Measurements from ENCODE around the gene NDUFC1. TPM values are rescaled to one million over a fixed set of nuclear protein-coding genes. Genes with fewer than 3 reads are reported as not detected.

Gene NDUFC1
- total RNA-seq, 1 experiment from 2014 or later: 128 TPM

DNA sequence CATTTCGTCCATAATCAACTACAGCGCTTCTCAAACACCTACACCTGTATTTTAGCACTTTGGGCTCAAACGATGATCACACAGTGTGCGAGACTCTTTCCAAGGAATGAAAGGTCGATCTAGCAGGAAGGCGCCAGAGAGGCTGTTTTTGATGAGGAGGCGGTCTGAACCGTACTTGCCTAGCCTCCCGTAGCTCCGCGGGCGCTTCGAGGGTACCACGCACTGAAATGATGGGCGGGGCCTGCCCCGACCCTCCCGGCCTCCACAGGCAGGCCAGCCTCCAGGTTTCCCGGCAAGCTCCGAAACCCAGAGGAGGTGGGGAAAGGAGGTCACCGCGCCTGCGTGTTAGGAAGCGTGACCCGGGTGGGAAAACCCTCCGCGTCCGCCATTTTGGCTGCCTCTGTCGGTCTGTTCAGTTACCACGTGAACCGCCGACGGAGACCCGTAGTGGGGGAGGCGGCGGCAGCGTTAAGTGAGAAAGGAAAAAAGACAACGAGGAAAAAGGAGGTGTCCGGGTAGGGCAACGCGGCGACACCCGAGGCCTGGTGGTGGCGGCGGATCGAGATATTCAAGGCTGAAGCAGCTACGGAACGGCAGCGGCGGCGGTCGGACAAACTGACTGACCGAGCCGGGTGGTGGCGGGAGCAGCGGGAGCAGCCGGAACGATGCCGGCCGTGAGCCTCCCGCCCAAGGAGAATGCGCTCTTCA, 1.0 kb downstream of the NDUFC1 start, which contains the start of gene NAA15:
NAA15 (plus strand) TSS at position 393 of the 708 bp plus-strand sequence; CDS start at position 666, 273 bp downstream.
- in situ Hi-C loops (cut with HindIII; ENCODE audit: low pct_unique_long_range_greater_than_20kb, low sequenced_read_pairs): no loop called here
- peak; percentile 98 for DNase-seq (ENCODE audit: low read depth)

DNA sequence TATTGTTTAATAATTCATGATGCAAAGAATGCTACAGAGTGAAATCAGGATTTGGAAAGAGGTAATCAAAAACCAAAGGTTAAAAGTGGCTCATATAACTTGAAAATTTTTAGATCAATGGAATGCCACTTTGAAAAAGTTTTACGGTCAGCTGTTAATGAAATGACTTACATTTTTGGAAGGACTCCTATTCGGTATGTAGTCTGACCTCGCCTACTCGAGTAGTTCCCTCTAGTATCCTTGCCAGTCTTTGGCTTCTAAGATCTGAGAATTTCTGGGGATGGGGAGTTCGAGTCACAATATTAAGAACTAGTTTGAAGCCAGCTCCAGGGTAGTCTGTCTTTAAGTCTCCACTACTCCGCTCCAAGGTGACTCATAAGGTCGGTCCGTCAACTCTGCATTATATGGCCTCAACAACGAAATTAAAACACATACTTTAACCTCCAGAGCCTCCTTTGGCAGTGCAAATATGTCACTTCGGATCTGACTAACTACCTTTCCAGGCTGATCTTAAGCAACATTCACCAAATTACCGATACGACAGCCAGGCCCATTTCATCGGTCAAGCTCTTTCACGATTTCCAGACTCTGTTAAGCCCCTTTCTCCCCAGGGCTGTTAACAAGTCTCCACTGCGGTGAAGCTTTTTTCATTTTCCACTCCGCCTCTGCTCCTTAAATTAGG, 1.7 kb downstream of the NDUFC1 start:
- no peak for DNase-seq (ENCODE audit: low read depth)
- in situ Hi-C loops (cut with HindIII; ENCODE audit: low pct_unique_long_range_greater_than_20kb, low sequenced_read_pairs): no loop called here

DNA sequence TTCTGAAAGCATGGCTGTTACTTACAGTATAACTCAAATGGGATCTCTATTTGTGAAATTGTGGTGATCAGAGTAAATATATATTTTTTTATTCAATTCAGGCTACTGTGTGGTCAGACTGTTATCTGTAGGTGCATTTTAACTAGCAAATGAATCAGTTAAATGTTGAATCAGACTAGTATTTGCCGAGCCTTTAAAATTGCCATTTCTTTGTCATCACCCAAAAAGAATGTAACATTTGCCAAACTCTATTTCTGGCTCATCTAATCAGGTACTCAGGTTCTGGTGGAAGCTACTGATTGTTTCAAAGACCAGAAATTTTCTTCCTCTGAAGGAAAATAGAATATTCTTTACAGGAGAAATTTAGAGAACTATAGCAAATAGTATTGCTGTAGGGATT, 2.7 kb downstream of the NDUFC1 start:
- no peak for DNase-seq (ENCODE audit: low read depth)
- in situ Hi-C loops (cut with HindIII; ENCODE audit: low pct_unique_long_range_greater_than_20kb, low sequenced_read_pairs): no loop called here

- in situ Hi-C loops (cut with HindIII; ENCODE audit: low pct_unique_long_range_greater_than_20kb, low sequenced_read_pairs): no loop called here
- DNase-seq (ENCODE audit: low read depth): no peak
These were observed 5.3 kb downstream of the NDUFC1 start for GRCh38 chr4:139297001-139297410.

DNA sequence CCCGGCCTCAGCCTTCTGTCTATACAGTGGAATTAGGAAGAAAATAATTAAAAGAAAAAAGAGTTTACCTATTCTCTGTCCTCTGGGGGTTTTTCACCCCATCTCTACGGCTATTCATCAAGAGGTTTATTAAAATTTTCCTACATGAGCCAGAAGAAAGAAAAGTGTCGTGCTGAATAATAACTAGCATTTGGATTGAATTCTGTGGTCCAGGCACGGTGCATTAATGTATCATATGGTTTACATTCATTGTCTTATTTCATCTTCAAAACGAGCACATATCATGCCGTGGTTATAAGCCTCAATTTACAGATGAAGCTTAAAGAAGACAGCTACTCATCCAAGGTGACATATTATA, 6.4 kb downstream of the NDUFC1 start:
- in situ Hi-C loops (cut with HindIII; ENCODE audit: low pct_unique_long_range_greater_than_20kb, low sequenced_read_pairs): no loop called here
- DNase-seq (ENCODE audit: low read depth): no peak

- in situ Hi-C loops (cut with HindIII; ENCODE audit: low pct_unique_long_range_greater_than_20kb, low sequenced_read_pairs): no loop called here
- DNase-seq (ENCODE audit: low read depth): peak; percentile 83
These were observed 6.9 kb downstream of the NDUFC1 start for GRCh38 chr4:139295206-139295941.

- no peak for DNase-seq (ENCODE audit: low read depth)
- in situ Hi-C loops (cut with HindIII; ENCODE audit: low pct_unique_long_range_greater_than_20kb, low sequenced_read_pairs): no loop called here
These were observed 16.0 kb downstream of the NDUFC1 start for GRCh38 chr4:139286186-139286698.

DNA sequence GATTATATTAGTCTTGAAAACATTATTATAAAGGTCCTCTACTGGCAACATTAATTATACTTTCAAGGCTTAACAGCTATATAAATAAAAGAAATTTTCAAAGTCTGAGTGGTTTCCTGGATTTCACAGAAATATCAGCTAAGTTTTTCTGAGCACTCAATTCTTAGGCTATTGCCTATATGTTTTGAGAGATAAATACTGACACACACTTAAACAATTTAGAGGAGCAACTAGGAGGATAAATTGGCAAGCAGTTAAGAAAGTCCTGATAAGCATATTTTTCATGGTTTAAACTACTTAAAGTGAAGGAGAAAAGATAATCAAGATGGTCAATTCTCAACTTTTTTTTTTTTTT, 19.6 kb downstream of the NDUFC1 start:
- in situ Hi-C loops (cut with HindIII; ENCODE audit: low pct_unique_long_range_greater_than_20kb, low sequenced_read_pairs): no loop called here
- DNase-seq (ENCODE audit: low read depth): no peak

- DNase-seq (ENCODE audit: low read depth): no peak
- in situ Hi-C loops (cut with HindIII; ENCODE audit: low pct_unique_long_range_greater_than_20kb, low sequenced_read_pairs): no loop called here
These were observed 20.1 kb downstream of the NDUFC1 start for GRCh38 chr4:139282065-139282720.

DNA sequence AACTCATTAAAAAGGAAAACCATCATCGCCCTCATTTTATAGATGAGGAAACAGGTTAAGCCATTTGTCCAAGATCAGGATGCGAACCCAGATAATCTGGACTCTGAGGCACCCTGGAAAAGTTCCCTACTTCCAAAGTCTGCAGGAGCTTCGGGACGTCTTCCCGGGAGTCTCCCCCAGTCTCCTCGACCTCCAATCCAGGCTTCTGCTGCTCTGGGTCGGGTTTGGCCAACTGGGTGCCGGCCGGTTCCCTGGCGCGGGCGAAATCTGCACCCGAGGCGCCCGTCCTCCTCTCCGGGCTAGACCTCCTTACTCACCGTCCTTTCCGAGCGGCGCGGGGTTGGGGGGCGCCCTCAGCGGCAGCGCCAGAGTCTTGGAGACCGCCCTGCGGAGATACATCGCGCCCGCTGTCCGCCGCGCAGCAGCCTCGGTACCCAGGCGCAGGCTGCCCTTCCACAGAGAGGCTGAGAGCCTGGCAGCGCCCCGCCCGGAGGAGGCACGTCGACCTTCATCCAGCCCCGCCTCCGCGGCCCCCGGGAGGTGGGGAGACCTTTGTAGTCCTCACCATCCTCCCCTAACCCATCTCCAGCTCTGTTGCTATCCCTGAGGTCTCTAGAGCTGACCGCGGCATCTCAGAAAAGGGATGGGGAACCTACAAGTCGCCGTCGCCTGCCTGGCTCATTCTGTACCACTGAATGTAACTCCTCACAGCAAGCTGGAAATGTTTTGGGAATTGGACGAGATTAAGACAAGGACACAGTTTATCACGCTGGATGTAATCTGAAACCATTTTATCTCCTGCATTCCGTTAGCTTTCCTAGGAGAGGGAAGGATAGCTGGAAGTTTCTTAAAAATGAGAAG, 22.3 kb downstream of the NDUFC1 start, which contains the start of gene MGARP:
MGARP (minus strand) TSS at position 466 of the 861 bp plus-strand sequence; CDS start at position 399, 67 bp downstream.
- in situ Hi-C loops (cut with HindIII; ENCODE audit: low pct_unique_long_range_greater_than_20kb, low sequenced_read_pairs): no loop called here
- no peak for DNase-seq (ENCODE audit: low read depth)

- DNase-seq (ENCODE audit: low read depth): no peak
- in situ Hi-C loops (cut with HindIII; ENCODE audit: low pct_unique_long_range_greater_than_20kb, low sequenced_read_pairs): no loop called here
These were observed 23.1 kb downstream of the NDUFC1 start for GRCh38 chr4:139278912-139279759.

GRCh38 chr4:139278485-139278884, 23.8 kb downstream of the NDUFC1 start:
- DNase-seq (ENCODE audit: low read depth): no peak
- in situ Hi-C loops (cut with HindIII; ENCODE audit: low pct_unique_long_range_greater_than_20kb, low sequenced_read_pairs): no loop called here

- no peak for DNase-seq (ENCODE audit: low read depth)
- in situ Hi-C loops (cut with HindIII; ENCODE audit: low pct_unique_long_range_greater_than_20kb, low sequenced_read_pairs): no loop called here
These were observed 27.0 kb downstream of the NDUFC1 start for GRCh38 chr4:139275281-139275735.

GRCh38 chr4:139274790-139275189, 27.5 kb downstream of the NDUFC1 start:
- in situ Hi-C loops (cut with HindIII; ENCODE audit: low pct_unique_long_range_greater_than_20kb, low sequenced_read_pairs): no loop called here
- DNase-seq (ENCODE audit: low read depth): no peak

DNA sequence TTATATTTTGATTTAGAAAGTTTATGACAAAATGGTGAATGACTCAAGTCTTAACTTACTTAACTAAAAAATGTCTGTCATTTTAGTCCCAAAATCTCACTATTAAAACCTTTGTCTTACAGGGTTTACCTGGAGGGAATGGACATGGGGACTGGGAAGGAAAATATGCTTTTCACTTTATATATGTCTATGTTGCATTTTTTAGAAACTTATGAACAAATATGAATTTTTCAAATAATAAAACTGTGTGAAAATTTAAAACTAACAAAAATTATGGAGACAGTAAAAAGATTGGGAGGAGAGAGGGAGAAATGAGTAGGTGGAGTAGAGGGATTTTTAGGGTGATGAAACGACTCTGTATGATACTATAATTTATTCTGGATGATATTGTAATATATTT, 28.4 kb downstream of the NDUFC1 start:
- DNase-seq (ENCODE audit: low read depth): no peak
- in situ Hi-C loops (cut with HindIII; ENCODE audit: low pct_unique_long_range_greater_than_20kb, low sequenced_read_pairs): no loop called here

- in situ Hi-C loops (cut with HindIII; ENCODE audit: low pct_unique_long_range_greater_than_20kb, low sequenced_read_pairs): no loop called here
- no peak for DNase-seq (ENCODE audit: low read depth)
These were observed 35.0 kb downstream of the NDUFC1 start for GRCh38 chr4:139267301-139267700.
